Suprapubic skin (tissue), 4 donors: ENCODE measurements around the gene INCENP. TPM values are rescaled to one million over a fixed set of nuclear protein-coding genes. Genes with fewer than 3 reads are reported as not detected.

ENCODE experiments used
- DNase-seq, 2 donors: peaks; one replicate each; pipeline ENCODE4 v3.0.0-alpha.2; 2019; ENCODE audit warnings: low spot score in 2 of 2
- H3K27ac ChIP-seq: fragments of 200-600 bp; sonication (generic); one replicate; pipeline ENCODE4 v1.5.1; 2019
- H3K27me3 ChIP-seq: fragments of 200-600 bp; sonication (generic); one replicate; pipeline ENCODE4 v1.5.1; 2019
- H3K36me3 ChIP-seq: fragments of 200-600 bp; sonication (generic); one replicate; pipeline ENCODE4 v1.5.1; 2019
- H3K4me1 ChIP-seq: fragments of 200-600 bp; sonication (generic); one replicate; pipeline ENCODE4 v1.5.1; 2019
- H3K4me3 ChIP-seq: fragments of 200-600 bp; sonication (generic); one replicate; pipeline ENCODE4 v1.5.1; 2019; ENCODE audit warnings: mild to moderate bottlenecking
- H3K9me3 ChIP-seq: fragments of 200-600 bp; sonication (generic); one replicate; pipeline ENCODE4 v1.5.1; 2019
- CTCF ChIP-seq, 2 donors: fragments of 200-600 bp in 1 of 2; fragments of 450-650 bp in 1 of 2; sonication (generic) in 1 of 2; IDR thresholded peaks; one replicate each; pipeline ENCODE4 v1.5.1; 2016 to 2019; ENCODE audit warnings: antibody characterized with exemption in 2 of 2, mild to moderate bottlenecking in 1 of 2, moderate library complexity in 1 of 2
- EP300 ChIP-seq: sonication (generic); formaldehyde crosslinking; IDR thresholded peaks from one replicate; pipeline ENCODE4 v1.6.1; 2017; ENCODE audit warnings: antibody characterized with exemption
- POLR2A ChIP-seq, 2 donors: fragments of 450-650 bp; IDR thresholded peaks; one replicate each; pipeline ENCODE4 v1.6.1; 2017; ENCODE audit warnings: antibody characterized with exemption in 2 of 2, mild to moderate bottlenecking in 2 of 2, moderate library complexity in 2 of 2
- POLR2AphosphoS5 ChIP-seq, 3 donors: sonication (generic); formaldehyde crosslinking; IDR thresholded peaks; one replicate each; pipeline ENCODE4 v1.6.1; 2017; ENCODE audit warnings: antibody characterized with exemption in 3 of 3
- WGBS: methylation state at CpG from one replicate; pipeline ENCODE4 v1.1.5; 2018; 5-methylcytosine and 5-hydroxymethylcytosine counted together
- total RNA-seq, 4 donors: library from RNA; depleted of rRNA; stranded (reverse); fragments of >200 nt; gene quantifications; one replicate each; pipeline ENCODE4 v1.1.0, GENCODE V29; 2016

The INCENP gene
- total RNA-seq, 4 donors from 2014 or later, result 31.6 to 52.4 (median 33.9) TPM

DNA sequence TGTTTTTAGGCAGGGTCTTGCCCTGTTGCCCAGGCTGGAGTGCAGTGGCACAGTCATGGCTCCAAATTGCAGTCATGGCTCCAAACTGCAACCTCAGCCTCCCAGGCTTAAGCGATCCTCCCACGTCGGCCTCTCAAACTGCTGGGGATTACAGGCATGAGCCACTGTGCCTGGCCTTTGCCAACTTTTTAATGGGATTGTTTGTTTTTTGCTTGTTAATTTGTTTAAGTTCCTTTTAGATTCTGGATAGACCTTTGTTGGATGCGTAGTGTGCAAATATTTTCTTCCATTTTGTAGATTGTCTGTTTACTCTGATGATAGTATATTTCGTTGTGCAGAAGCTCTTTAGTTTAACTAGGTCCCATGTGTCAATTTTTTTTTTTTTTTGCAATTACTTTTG, 56.2 kb downstream of the INCENP start:
- WGBS, result 89% methylated on average over 5 of the region's 5 CpGs
- DNase-seq, result no peak
- Histone ChIP-seq H3K4me3 (no peak overlapping the region), H3K36me3 (no peaks in the 10 kb centered on the region), H3K9me3 (no peaks in the 10 kb centered on the region), H3K27me3 (peaks cover 12% of the 10 kb centered on the region), H3K27ac (no peak overlapping the region), H3K4me1 (no peaks in the 10 kb centered on the region)
- TF ChIP-seq EP300 (no peak), CTCF (IDR thresholded peaks at IDR 0.05) (no peak), POLR2A (IDR thresholded peaks at IDR 0.05) (no peak), POLR2AphosphoS5 (IDR thresholded peaks at IDR 0.05) (no peak)

- Histone ChIP-seq H3K4me1 (no peaks in the 10 kb centered on the region), H3K27ac (no peak overlapping the region), H3K9me3 (no peaks in the 10 kb centered on the region), H3K36me3 (no peaks in the 10 kb centered on the region), H3K4me3 (no peak overlapping the region), H3K27me3 (peaks cover 12% of the 10 kb centered on the region)
- TF ChIP-seq EP300 (no peak), POLR2AphosphoS5 (IDR thresholded peaks at IDR 0.05) (no peak), CTCF (IDR thresholded peaks at IDR 0.05) (no peak), POLR2A (IDR thresholded peaks at IDR 0.05) (no peak)
- WGBS, result 73% methylated on average over 2 of the region's 2 CpGs
- DNase-seq, result no peak
These were observed 57.3 kb downstream of the INCENP start for GRCh38 chr11:62181097-62181496.

DNA sequence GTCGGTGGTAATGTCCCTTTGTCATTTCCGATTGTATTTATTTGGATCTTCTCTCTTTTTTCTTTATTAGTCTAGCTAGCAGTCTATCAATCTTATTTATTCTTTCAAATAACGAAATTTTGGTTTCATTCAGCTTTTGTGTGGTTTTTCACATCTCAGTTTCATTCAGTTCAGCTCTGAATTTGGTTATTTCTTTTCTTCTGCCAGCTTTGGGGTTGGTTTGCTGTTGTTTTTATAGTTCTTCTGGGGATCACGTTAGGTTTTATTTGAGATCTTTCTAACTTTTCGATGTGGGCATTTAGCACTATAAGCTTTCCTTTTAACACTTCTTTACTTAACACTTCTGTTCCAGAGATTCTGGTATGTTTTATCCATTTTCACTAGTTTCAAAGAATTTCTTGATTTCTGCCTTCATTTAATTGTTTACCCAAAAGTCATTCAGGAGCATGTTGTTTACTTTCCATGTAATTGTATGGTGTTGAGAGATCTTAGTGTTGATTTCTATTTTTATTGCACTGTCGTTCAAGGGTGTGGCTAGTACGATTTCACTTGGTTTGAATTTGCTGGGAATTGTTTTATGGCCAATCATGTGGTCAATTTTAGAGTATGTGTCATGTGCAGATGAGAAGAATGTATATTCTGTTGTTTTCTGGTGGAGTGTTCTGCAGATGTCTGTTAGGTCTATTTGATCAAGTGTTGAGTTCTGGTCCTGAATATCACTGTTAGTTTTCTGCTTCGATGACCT, 58.5 kb downstream of the INCENP start:
- H3K36me3 ChIP-seq, result no peaks in the 10 kb centered on the region
- H3K4me1 ChIP-seq, result no peaks in the 10 kb centered on the region
- 63% methylated on average over 8 of the region's 8 CpGs for WGBS
- TF ChIP-seq POLR2AphosphoS5 (IDR thresholded peaks at IDR 0.05), result no peak
- TF ChIP-seq POLR2A (IDR thresholded peaks at IDR 0.05), result no peak
- no peak for TF ChIP-seq EP300
- no peak for TF ChIP-seq CTCF (IDR thresholded peaks at IDR 0.05)
- no peak overlapping the region for H3K4me3 ChIP-seq
- peaks cover 12% of the 10 kb centered on the region for H3K27me3 ChIP-seq
- no peak for DNase-seq
- no peaks in the 10 kb centered on the region for H3K9me3 ChIP-seq
- H3K27ac ChIP-seq, result no peak overlapping the region

GRCh38 chr11:62186195-62186594, 62.4 kb downstream of the INCENP start:
- Histone ChIP-seq H3K27ac (no peak overlapping the region), H3K4me3 (no peak overlapping the region), H3K9me3 (no peaks in the 10 kb centered on the region), H3K4me1 (no peaks in the 10 kb centered on the region), H3K27me3 (peaks cover 15% of the 10 kb centered on the region), H3K36me3 (no peaks in the 10 kb centered on the region)
- 45% methylated on average over 2 of the region's 2 CpGs for WGBS
- DNase-seq, result no peak
- TF ChIP-seq POLR2A (IDR thresholded peaks at IDR 0.05) (no peak), POLR2AphosphoS5 (IDR thresholded peaks at IDR 0.05) (no peak), CTCF (IDR thresholded peaks at IDR 0.05) (no peak), EP300 (no peak)

GRCh38 chr11:62190011-62190410, 66.2 kb downstream of the INCENP start, which contains the start of gene SCGB1D1:
Gene SCGB1D1 (plus strand): TSS chr11:62190216. CDS start chr11:62190285, 69 bp downstream.
- Histone ChIP-seq H3K27ac (no peak within 1 kb of the TSS), H3K36me3 (no peaks in the 10 kb centered on the region), H3K4me1 (no peaks in the 10 kb centered on the region), H3K27me3 (peaks cover 19% of the 10 kb centered on the region), H3K9me3 (no peaks in the 10 kb centered on the region), H3K4me3 (no peak within 1 kb of the TSS)
- no peak for DNase-seq
- 51% methylated on average over 5 of the region's 9 CpGs for WGBS
- TF ChIP-seq EP300 (no peak), CTCF (IDR thresholded peaks at IDR 0.05) (no peak), POLR2A (IDR thresholded peaks at IDR 0.05) (no peak), POLR2AphosphoS5 (IDR thresholded peaks at IDR 0.05) (no peak)
